Mesenteric fat pad (tissue), 1 donor: Measurements from ENCODE around the gene GTPBP10. TPM values are rescaled to one million over a fixed set of nuclear protein-coding genes. Genes with fewer than 3 reads are reported as not detected.
"Not testable (repeated sequence)": the region's sequence is repeated elsewhere in the genome, so short reads cannot be mapped to it uniquely, and the experiment has no call there.

ENCODE experiments used
- DNase-seq: peaks from one replicate; pipeline ENCODE4 v3.0.0-alpha.2; 2020; ENCODE audit warnings: low spot score
- total RNA-seq: library from RNA; stranded (reverse); fragmentation: NEBNext Ultra II Directional; extraction: Animal tissue kit (Norgen Biotek cat#: 25700); gene quantifications from one replicate; pipeline ENCODE4 v1.2.1, GENCODE V29; 2021
- donor health status: DM: yes; HTN: yes; CAD: no.

The GTPBP10 gene
- total RNA-seq, 1 donor from 2014 or later: 16.8 TPM

DNA sequence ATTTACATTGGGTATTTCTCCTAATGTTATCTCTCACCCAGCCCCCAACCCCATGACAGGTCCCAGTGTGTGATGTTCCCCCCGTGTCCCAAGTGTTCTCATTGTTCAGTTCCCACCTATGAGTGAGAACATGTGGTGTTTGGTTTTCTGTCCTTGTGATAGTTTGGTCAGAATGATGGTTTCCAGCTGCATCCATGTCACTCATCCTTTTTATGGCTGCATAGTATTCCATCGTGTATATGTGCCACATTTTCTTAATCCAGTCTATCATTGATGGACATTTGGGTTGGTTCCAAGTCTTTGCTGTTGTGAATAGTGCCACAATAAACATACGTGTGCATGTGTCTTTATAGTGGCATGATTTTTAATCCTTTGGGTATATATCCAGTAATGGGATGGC is 3.5 kb downstream of the GTPBP10 start:
- not testable (repeated sequence) for DNase-seq

DNA sequence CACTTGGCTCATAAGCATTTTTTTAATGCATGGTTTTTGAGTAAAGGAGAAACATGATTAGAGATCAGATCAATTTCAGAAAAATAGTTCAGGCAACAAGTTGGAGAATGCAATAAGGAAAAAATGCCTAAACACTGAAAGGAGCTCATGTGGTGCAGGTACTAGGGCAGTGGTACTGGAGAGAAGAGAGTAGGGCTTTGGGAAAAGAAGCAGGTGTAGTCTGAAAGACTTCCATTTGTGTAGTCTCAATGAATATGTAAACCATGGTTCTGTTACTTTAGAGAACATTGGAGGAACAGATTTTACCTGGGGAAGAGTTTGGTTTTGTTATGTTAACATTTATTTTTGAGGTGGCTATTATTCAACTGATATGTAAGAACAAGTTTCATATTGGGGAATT is 5.5 kb downstream of the GTPBP10 start:
- no peak for DNase-seq

DNA sequence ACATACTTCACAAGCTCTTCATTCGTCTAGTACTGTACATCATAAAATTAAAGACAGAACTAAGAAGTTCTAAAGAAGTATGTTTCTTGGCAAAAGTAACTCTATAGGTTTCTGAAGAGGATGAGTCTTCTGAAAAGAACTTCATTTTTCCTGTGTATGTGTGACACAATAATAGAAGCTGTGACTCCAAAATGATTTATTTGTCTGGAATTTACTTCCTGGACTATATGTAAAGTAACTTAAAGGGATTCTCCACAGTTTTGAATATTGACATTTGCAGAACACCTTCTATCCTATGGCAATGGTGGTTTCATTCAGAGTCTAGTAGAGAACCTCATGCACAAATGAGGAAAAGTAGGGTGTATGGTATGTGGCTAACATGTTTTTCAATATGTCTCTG is 36.9 kb downstream of the GTPBP10 start:
- no peak for DNase-seq

DNA sequence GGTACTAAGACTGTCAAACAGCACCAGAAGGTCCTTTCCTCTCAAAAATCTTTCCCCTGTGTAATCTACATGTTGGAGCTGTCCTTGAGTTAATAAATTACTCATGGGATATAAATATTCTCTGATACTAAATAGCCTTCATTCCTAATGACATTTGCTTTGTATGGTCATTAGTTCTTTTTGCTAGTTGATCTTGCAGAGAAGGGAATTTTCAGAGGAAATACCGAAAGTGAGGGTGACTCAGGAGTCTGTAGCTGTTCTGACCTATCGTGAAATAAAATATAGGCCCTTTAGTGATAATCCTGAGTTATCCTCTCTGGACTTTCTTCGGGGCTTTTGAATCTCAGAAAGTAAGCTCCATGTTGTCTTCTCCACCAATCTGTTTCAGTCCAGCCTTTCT is 37.3 kb downstream of the GTPBP10 start:
- DNase-seq: no peak

DNA sequence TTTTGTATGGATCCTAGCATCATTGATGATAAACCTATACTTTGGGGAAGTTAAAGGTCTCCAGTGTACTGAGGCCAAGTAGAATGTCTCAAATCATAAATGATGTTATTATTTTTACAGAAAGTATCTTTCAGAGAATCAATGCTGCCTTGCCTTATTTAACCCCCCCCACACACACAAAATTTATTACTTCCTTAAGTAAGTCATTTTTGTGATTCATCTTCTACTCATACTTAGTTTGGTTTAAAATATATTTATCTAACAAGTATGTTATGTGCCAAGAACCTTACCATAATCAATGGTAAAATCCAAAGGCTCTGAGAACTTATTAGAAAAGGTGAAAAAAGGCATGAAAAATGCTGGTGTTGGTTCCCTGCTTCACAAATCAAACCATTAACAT is 37.9 kb downstream of the GTPBP10 start:
- DNase-seq: no peak

DNA sequence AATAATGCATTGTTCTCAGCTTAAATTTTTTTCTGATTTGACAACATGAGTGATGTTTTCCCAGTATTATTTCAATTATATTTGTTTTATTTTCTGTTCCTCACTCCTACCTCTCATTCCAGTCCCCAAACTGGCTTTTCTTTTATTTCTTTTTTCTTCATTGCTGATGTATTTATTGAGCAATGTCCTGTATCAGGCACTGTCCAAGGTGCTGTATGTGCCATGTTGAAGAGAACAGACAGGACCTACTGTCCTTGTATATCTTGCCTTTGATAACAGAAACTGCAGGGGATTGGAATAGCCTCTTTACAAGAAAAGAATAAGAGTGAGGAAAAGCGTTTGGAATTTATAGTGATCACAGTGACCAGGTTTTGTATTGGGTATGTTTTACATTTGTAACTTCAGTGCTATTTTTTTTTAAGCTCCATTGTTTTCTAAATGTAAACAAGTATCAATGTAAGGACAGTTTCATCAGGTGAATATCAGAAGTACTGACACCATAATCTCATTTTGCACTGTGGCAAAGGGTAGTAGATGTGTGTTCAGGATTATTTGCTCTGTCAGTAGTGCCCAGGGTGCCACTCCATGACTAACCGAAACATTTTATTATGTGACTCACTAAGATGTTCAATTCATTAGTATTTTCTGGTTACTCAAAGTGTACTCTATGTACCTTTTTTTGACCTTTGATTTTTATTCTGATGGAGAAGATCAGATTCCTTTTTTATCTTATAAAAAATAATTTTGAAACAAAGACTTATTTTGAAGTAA is 41.1 kb downstream of the GTPBP10 start:
- no peak for DNase-seq

DNA sequence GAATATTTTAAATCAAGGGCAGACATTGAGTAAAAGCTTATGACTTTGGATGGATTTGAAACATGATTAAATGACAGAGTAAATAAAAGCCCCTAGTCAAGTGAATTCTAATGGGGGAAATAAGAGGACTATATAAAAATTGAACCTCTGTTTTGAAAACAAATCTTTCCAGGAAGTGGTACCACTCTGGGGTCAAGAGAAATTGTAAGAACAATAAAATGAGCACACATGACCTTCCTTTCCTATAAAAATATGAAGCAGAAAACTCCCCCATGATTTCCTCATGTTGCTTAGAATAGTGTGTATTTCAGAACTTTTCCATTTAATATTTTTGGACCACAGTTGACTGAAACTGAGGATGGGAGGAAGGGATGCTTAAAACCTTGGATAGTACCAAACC is 44.4 kb downstream of the GTPBP10 start:
- DNase-seq: no peak

DNA sequence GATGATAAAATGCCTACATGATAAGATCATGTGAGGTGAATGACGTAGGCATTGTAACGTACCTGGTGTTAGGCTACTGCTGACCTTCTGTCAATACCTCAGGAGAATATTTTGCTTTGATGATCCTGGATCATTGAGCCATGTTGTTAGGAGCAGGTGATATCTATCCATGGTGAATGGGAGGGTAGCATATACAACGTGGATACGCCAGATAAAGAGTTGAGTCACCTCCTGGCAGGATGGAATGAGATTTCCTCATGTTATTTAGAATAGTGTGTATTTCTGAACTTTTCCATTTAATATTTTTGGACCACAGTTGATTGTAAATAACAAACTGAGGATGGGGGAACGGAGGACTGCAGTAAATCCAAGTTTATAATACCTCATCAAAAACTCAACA is 45.0 kb downstream of the GTPBP10 start:
- no peak for DNase-seq

DNA sequence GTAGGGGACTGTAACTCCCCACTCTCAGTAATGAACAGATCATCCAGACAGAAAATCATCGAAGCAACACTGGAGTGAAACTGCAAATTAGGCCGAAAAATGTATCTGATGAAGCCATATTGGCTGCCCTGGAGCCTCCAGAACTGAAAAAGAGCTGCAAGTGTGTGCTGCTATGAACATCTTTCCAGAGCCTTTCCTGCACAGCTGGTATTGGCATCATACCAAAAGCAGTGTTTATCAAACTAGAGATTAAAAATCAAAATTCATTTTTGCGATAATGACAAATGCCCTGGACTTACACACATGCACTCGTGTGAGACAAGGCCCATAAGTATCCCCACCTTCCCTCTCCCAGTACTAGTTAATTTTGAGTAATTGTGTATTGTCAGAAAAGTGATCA is 49.9 kb downstream of the GTPBP10 start:
- no peak for DNase-seq

DNA sequence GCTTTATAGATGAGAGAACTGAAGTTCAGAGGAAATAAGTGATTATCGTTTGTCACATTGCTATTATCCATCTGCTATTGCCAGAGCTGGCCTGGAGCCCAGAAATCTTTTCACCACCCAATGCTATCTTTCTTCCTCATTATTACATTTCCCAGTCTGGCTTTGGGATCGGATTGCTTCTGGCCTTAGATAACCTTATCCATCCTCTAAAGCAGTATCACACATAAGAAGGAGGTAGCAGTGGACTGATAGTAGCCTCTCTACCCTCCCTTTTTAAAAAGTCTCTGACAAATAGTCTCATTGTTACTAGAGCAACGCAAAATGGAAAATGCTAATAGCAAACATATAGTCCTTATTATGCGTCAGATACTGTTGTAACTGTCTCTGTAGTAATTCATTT is 55.5 kb downstream of the GTPBP10 start:
- DNase-seq: no peak

DNA sequence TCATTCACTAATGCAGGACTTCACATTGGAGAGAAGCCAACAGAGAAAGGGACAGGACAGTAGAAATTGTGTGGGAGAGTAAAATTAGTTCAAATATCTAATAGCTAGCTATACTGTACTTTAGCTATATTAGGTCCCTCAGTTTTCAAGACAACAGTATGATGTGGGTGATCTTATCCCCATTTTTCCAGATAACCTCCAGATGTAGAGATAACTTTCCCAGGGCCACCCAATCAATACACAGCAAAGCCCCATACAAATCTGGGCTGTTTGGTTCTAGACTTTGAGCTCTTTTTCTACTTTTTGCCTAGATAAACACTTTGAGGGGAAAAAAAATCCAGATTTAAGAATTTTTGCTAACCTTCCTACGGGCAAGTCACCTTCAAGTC is 56.3 kb downstream of the GTPBP10 start:
- DNase-seq: no peak

DNA sequence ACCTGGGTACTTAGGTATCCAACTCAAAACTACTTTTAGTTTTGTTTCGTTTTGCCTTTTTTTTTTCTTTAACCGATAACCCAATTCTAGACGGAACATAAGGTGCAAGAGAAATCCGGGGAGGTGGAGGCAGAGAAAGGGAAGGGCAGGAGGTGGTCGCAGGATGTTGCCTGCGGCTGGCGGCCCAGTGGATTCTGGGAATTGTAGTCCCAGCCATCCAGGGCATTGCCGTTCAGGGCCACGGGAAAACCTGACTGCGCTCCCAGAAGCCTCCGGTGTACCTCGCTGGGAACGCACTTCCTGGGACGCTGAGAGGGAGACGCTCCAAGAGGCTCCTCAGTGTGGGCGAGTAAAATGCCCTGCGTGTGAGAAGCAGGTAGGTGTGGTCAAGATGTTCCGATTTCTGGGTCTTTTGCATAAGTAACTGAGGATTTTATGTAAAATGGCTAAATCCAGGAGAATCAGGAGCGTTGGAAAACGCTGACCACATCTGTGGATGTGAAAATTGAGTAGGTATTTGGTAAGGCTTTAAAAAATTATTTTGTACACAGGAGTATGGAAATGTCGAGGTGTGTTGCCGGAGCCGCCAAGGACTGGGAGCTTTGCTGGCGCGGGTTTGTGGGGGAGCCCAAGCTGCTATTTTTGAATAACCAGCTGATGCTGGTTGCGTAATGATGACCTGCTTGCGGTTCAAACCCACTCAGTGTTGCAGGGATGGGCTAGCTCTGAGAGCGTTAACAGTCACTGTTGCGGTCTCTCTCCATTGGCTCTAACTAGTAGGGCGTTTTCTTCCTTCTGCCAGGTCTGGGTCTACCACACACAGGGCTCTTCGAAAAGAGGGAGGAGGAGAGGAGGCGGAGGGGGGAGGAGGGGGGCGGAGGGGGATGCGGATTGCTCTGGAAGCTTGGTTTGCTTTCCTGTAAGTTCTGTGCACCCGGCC is 56.9 kb downstream of the GTPBP10 start, which contains the start of gene CLDN12:
CLDN12 (plus strand) TSS at position 288 of the 940 bp plus-strand sequence. CDS start 9,216 bp downstream, outside the sequence.
- peak; percentile 91 for DNase-seq

DNA sequence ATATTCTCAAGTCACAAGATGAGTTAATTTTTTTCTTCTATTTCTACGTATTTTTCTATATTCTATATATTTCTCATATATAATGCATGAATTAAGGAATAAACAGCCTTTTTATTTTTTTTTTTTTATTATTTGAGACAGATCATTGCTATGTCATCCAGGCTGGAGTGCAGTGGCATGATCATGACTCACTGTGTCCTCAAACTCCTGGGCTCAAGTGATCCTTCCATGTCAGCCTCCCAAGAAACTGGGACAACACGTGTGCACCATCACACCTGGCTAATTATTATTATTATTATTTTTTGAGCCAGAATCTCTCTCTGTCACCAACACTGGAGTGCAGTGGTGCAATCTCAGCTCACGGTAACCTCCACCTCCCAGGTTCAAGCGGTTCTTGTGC is 58.3 kb downstream of the GTPBP10 start:
- DNase-seq: no peak

DNA sequence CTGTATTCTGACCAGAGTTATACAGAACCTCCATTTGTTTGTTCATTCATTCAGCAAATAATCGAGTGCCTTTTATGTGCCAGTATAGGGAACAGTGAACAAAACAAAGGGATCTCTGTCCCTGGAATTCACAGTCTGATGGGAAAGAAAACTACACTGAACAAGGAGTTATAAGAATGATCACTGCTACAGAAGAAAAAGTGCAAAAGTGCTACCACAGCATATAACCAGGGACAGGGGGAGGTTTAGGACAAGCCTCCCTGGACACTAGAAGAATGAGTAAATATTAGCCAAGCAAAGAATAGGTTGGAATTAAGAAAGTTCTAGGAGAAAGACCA is 60.9 kb downstream of the GTPBP10 start:
- DNase-seq: no peak

DNA sequence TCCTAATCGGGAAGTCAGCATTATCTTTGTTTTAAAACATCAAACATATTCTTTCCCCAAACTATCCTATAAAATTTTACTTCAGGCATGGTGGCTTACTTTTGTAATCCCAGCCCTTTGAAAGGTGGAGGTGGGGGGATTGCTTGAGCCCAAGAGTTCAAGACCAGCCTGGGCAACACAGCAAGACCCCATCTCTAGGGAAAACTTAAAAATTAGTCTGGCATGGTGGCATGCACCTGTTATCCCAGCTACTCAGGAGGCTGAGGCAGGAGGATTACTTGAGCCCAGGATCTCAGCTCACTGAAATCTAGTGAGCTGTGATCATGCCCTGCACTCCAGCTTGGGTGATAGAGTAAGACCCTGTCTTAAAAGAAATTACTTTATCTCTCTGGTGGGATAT is 61.6 kb downstream of the GTPBP10 start:
- no peak for DNase-seq

DNA sequence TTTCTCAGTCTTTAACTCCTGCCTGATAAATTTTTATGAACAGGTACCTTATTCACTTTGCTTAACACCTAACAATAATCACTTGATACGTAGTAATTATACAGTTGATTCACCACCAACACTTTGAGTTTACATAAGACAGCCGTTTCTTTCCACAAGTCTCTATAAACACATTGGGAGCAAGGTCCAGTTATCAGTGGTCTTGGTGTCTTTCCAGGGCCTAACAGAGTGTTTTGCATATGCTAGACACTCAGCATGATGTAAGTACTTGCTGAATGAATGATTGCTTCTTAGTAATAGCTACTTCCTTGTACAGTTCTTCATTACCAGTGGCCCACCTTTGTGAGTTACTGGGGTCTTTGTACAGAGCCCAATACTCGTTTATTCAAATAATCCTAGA is 63.2 kb downstream of the GTPBP10 start:
- no peak for DNase-seq

DNA sequence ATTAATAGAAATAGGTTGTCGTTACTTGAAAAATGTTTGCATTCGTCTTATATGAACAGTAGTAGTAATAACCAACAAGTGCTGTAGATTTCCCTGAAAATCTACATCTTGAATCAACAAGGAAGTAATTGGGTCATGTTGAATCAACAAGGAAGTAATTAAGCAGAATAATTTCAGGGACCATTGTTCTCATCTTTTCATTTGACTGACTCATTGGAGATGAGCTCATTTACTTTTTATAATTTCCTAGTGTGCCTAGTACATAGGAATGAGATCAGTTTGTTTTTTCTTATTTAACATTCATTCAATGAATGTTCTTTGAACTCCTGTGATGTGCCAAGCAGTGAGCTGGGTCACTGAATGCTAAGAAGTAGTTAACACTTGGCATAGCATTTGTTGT is 65.0 kb downstream of the GTPBP10 start:
- no peak for DNase-seq

DNA sequence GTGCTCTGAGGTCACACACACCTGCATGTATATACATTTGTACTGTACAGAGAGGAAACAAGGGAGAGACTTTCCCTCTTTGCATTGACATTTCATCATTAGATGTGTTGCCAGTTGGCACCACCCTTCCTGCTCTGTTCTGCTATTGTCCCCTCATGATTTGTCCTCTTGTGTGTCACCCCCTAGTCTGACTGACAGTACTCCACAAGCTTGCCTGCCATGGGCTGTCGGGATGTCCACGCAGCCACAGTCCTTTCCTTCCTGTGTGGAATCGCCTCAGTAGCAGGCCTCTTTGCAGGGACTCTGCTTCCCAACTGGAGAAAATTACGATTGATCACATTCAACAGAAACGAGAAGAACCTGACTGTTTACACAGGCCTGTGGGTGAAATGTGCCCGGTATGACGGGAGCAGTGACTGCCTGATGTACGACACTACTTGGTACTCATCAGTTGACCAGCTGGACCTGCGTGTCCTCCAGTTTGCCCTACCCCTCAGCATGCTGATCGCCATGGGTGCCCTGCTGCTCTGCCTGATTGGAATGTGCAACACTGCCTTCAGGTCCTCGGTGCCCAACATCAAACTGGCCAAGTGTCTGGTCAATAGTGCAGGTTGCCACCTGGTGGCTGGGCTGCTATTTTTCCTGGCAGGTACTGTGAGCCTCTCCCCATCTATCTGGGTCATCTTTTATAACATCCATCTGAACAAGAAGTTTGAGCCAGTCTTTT is 66.1 kb downstream of the GTPBP10 start:
- DNase-seq: no peak

DNA sequence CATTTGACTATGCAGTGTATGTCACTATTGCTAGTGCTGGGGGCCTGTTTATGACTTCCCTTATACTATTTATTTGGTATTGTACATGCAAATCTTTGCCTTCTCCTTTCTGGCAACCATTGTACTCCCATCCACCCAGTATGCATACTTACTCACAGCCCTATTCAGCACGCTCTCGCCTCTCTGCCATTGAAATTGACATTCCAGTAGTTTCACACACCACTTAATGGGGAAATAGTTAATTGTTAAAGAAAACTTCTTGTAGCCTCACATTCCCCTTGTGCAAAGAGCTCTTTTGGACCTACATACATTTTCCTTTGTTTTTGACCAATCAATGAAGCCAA is 66.6 kb downstream of the GTPBP10 start:
- no peak for DNase-seq

DNA sequence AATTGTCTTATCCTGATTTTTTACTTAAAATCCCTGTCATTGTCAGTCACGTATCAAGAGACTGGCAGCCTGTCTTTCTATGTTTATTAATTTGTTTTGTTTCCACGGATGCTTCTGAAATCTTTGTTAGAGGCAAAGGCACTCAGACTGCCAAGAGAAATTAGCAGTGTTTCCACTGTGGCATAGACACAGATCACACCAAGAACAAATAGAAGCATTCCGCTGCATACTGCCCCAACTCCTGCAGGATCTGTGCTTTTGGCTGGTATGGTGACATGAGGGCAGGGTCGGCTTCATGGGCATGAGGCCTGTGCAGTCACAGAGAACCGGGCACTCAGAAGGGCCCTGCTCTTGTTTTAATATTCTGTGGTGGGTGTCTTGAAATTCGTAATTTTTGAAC is 75.1 kb downstream of the GTPBP10 start:
- DNase-seq: no peak

DNA sequence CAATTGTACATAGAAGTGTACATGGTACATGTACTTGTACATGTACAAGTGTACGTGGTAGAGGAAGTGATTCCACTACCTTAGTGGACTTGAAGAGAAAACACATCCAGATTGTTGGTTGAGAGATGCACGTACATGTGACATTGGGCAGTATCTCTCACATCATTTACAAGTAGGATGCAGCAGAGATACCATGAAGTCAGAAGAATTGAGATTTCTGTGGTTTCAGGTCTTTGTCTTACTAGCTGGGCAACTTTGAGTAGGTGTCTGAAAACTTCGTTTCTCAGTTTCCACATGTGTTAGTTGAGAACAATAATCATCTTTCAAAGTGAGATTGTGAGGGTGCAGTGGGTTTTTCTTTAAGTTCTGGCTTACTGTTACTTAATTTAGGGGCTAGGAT is 78.2 kb downstream of the GTPBP10 start:
- no peak for DNase-seq

DNA sequence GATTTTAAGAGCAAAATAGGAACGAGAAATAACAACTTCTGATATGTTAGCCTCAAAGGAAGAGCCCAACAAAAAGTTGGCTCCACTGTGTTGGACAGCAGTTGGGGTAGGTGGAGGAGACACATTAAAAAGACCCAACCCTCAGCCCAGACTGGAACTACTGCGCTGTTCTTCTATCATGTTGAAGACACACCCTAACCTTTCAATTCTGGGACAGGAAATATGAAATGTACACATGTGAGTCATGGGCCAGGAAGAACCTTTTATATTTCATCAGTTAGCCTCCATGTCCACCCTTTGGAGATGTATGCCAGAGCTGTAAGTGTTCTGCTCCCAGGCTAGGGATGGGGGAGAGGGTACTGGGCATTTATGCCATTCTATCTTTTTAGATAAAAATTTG is 78.9 kb downstream of the GTPBP10 start:
- DNase-seq: no peak
